HG03108 (cell line): ENCODE results near the gene AKT1S1.
A peak's percentile ranks its signal among the peaks of the same experiment; 100 is the strongest.

Experiments
- ATAC-seq: cut with Tn5 transposase; IDR thresholded peaks from one replicate; pipeline ENCODE4 v1.9.1; 2021; ENCODE audit warnings: moderate library complexity; ENCODE audit not compliant: unreplicated experiment

The AKT1S1 gene

DNA sequence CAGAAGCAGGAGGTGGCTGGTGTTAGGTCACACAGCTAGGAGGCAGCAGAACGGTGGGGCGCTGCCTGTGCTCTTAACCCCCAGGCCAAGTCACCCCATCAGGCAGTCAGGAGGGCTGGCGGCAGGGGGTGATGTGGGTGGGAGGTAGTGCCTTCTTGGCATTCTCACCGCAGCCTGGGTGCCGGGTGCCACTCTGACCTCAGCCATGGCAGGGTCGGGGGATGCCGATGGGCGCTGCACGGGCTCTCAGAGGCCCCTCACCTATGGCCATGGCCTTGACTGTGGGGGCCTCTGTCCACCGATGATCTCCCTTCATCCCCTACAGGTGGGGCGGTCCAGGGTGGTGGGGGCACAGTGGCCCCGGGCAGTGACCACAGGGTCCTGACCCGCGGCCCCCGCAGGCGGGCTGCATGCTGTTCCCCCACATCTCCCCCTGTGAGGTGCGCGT is 20.6 kb downstream of the AKT1S1 start:
- ATAC-seq = no peak

DNA sequence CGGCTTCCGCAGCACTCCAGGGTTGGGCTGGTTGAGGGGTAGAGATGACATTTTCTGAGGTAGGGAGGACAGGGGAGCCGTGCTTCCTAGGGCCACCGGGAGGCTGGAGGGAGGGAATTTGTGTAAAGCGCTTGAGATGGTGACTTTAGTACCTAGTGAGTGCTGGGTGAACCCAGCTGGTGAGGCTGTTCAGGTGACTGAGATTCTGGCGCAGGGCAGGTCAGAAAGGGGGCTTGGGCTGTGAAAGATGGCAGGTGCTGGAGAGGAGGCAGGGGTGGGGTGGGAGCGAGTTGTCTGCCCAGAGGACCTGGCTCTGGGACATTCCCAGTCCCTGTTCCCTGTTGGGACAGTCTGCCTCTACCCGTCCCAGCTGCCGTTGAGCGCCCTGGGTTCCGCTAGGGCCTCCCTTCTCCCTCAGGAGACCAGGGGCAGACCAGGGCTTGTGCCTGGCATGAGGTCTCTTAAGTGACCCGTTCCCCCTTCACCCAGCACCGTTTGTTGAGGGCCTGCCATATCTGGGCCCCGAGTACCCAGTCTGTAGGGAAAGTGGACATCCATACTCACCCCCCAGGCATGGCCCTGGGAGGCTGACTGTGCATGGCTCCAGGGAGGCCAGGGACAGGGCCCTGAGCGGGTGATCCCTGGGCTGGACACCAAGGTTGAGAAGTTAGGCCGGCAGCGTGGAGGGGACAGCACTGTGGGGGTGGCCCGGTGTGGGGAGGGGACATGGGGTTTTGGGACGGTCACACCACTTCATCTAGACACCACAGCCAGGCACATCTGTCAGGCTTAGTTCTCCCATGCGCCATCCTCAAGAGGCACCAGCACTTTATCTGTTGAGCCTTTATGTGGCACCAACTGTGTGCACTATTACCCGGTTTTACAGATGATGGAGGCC is 21.2 kb downstream of the AKT1S1 start:
- ATAC-seq = no peak

DNA sequence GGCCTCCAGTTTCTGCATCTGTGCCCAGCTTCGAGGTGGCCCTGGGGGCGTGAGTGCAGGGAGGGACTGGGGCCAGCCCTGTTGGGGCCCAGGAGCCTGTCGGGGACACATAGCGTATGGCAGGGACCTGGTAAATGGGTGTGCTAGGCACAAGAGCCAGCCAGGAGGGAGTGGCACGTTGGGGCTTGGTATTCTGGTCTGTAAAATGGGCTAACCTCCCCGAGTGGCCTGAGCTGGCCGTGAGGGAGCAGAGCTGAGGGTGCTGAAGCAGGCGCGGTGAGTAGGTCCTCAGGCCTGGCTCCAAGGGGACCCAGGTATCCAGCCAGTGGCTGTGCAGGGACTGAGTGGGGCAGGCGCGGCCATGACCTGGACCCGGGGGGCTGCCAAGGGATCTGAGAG is 21.9 kb downstream of the AKT1S1 start:
- no peak for ATAC-seq

DNA sequence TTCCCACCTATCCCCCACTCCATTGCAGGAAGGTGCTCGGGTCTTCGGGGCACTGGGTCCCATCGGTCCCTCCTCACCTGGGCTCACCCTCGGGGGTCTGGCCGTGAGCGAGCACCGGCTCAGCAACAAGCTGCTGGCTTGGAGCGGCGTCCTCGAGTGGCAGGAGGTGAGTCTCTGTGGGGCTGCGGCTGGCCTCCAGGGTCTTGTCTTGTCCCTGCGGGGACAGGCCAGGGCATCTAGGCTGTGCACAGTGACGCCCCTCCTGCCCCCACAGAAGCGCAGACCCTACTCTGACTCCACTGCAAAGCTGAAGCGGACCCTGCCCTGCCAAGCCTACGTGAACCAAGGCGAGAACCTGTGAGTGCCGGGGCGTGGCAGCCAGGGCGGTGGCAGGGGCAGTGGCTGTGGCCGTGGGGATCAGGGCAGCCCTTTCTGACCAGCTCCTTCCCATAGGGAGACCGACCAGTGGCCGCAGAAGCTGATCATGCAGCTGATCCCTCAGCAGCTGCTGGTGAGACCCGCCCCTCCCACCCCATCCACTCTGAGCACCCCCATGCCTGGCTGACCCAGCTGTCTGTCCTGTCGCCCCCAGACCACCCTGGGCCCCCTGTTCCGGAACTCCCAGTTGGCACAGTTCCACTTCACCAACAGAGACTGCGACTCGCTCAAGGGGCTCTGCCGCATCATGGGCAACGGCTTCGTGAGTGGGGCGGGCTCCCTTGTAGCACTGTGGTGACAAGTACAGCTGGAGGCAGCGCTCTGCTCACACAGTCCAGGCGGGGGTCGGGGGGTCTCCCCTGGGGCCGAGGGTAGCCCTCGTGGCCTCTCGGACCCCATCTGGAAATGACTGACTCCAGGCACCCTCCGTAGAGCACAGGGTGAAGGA is 22.5 kb downstream of the AKT1S1 start:
- no peak for ATAC-seq

DNA sequence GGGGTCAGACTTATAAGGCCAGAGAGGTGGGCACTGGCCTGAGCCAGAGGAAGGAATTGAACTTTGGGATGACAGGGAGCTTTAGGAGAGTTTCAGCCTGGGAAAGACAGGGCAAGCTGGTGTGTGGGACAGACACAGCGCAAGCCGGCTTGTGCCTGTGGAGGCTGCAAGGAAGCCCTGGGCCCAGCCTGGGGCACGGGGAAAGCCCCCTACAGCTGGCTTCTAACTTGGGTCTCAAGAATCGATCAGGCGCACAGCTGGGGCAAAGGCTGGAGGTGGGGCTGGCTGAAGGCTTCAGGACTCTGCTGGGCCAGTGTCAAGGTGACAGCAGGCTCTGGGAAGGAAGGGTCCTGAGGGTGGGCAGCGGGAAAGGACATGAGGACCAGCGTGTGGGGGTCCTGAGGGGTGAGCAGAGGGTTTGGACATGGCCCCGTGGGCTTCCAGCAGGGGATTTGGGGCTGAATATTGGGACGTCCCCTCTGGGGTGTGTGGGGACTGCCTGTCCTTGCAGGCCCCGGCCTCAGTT is 23.2 kb downstream of the AKT1S1 start:
- no peak for ATAC-seq

DNA sequence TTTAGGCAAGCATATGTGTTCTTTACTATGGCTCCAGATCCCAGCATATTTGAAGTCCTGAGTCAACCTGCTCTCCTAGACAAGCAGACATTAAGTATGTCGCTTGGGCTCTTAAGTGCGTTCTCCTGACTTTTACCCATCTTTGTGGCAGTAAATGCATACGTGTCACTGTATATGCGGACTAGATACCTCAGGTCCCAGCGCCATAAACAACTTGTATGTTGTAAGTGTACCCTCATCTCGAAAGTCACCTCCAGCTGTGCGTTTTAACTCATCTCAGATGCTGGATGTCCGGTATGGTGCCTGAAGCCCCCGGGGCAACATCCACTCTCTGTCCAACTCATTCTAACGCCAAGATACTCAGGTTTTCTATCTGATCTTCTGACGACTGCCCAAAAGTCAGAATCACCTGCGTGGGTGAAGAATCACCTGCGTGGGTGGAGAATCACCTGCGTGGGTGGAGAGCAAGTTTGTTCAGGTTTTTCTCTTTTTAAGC is 24.5 kb downstream of the AKT1S1 start:
- ATAC-seq = no peak

DNA sequence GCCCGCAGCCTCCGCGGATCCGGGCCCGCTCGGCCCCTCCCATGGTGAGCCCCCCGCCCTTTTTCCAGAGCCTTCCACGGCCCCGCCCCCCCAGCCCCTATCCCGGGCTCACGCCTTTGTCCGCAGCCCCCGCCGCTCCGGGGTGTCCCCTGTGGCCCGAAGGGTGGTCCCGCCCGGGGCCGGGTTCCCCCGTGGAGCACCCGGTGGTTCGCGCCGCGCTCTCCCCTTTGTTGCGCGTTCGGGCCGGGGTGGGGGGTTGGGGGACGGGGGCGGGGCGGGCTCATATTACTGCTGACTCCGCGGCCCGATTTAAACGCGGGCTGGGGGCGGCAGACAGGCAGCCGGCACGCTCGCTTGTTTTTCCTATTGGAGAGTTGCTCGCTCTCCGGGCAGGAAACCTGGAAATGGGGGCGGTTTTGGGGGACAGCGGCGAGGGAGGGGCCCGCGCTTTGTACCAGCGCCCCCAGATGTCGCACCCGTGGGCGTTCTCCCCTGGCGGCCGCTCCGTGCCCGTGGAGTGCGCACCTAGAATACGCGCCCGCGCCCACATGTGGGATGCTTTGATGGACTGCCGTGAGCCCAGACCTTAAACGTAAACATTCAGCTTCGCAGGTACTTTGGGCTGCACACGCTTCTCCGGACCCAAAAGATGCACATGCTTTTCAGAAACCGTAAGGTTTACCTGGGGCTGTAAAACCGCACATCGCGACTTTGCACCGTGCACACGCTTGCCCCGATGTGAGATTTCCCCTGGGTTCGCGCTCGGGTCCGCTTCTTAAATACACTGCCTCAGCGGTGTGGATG is 25.5 kb downstream of the AKT1S1 start:
- no peak for ATAC-seq

DNA sequence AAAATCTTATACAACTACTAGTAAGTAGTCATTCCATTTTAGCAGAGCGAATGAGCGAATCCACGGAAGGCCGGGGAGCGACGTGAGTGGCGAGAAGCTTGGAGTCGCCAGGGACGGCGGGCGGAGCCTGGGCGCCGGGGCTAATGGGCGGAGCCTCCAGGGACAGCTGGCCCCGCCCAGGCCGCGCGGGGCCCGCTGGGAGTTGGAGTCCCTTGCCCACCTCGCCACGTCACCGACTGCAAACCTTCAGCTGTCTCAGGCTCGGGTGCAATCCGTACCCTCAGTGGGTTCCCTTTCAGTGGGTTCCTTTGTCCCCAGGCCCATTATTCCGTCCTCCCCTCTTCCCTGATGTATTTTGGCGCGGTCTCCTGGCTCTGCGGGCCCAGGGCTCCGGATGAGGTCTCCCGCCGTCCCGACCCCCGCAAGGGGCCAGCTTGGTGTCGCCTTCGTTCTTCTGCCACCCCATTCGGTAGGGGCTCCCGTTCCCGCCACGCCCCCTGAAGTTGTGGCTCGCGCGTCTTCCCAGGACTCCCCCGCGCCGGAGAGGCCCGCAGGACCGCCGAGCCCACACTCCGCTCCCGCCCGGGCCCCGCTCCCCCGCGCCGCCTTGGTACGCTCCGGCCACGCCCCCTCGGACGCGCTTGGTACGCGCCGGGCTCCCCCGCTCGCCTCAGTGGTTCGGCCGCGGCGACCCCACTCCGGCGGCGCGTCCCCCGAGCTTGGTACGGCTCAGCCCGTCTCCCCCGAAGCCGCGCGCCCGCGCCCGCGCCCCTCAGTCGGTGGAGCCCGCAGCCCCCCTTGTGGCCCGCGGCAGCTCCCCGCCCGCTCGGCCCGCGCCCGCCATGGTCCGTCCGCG is 26.4 kb downstream of the AKT1S1 start, which contains the start of gene PTOV1:
Gene PTOV1, plus strand, starts transcription at position 673 of the 856 bp plus-strand sequence.
- ATAC-seq = peak; percentile 69

DNA sequence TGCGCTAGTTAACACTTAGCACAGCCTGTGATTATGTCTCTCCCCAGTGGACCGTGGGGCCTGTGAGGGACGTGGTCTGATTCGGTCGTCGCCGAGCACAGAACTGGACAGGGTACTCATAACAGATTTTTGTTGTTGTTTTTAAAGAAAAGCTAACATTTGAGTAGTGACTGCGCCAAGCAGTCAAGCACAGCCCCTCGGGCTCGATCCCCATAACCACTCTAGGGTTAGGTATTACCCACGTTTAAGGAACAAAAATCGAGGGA is 27.0 kb downstream of the AKT1S1 start:
- peak; percentile 1 for ATAC-seq

DNA sequence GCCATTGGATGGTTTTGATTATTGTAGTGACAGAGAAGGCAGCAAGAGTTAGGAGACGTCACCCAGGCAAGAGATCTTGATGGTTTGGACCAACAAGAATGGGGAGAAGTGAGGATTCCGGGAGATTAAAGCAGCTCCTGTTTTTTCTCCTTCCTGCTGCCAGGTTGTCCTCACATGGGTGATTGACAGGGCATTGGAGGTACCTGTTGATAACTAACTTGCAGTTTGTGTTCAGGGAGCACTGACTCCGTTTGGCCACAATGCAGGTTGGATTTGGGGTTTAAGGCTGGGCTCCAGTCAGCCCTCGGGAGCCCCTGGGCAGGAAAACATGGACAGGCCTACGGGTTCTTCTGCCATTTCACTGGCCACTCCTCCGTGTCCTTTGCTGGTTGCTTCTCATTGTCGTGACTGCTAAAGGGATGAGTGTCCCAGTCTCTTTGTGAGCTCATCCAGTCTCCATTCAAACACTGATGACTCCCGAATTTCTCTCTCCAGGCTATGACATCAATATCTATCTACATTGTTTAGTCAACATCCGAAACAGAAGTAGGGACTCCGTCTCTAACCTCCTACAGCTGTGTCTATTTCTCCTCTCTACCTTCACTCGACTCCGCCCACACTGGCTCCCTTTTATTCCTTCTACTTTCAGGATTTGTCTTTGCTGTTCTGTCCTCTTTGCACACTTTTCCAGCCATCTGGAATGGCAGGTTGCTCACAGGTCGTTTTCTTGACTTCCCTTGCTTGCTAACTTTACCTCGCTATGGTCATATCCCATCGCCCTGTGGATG is 27.5 kb downstream of the AKT1S1 start:
- ATAC-seq = no peak

DNA sequence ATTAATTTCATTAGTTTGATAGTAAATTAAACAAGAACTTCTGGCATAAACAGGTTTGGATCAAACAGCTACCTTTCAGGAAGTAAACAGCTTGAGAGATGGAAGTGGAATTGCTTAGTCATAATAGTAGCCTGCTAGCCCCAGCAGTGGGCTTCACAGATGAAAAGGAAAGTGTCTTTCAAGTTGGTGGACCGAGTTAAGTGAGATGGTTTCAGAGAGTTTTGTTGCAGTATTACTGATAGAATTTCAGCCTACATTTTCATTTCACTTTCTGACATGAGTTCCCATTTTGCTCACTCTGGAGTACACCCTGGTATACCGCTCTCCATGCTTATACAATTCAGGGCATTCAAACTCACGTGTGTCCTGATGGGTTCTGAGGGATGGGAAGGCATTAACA is 28.2 kb downstream of the AKT1S1 start:
- ATAC-seq = no peak

DNA sequence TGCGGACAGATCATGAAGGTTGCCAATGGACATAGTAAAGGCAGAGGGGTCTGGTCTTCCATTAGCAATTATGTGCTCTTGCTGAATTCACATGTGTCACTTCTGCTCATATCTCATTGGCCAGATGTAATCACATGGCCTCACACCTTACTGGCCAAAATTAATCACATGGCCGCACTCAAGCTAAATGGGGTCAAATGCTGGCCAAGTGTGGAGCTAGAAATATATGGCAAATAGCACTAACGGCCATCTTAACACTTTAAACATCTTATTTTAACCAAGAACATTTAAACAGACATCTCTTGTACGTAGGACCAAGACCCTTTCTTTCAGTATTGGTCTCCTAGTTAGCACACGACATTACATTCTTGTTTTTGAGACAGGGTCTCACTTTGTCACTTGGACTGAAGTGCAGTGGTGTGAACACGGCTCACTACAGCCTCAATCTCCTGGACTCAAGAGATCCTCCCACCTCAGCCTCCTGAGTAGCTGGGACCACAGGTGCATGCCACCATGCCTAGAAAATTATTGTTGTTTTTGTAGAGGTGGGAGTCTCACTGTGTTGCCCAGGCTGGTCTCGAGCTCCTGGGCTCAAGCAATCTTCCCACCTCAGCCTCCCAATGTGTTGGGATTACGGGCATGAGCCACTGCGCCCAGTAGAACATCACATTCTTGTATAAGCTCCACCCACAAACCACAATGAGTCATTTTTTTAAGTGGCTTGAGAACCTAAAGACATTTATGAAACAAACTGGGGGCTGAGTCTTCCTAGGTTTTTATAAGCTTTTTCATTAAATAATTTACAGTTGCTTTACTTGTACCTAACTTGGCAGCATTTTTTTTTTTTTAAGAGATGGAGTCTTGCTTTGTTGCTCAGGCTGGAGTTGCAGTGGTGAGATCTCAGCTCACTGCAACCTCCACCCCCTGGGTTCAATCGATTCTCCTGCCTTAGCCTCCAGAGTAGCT is 29.1 kb downstream of the AKT1S1 start:
- ATAC-seq = no peak

DNA sequence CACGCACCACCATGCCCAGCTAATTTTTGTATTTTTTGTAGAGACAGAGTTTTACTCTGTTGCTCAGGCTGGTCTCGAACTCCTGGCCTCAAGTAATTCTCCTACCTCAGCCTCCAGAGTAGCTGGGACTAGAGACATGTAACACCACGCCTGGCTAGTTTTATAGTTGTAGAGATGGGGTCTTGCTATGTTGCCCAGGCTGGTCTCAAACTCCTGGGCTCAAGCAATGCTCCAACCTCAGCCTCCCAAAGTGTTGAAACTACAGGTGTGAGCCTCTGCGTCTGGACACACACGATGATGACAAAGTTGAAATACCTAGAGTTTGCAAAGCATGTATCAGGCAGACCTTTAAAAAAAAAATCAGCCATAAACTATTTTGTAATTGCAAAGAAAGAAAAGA is 30.7 kb downstream of the AKT1S1 start:
- ATAC-seq = no peak

DNA sequence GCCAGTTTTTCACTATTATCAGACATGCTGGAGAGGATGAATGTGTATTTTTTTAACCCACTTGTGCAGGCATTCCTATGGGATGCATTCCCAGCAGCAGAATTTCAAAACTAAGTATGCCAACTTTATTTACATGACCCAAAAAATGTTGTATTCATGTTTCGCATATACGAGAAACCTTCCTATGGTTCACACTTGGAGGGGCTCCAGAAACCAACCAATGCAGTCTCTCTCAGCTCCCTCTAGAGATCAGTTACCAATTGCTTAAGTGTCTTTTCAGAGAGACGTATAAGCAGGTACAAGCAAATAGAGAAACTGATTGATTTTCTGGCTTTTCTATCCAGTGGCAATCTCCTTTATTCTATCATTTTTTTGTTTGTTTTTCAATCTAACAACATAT is 31.7 kb downstream of the AKT1S1 start:
- ATAC-seq = no peak

DNA sequence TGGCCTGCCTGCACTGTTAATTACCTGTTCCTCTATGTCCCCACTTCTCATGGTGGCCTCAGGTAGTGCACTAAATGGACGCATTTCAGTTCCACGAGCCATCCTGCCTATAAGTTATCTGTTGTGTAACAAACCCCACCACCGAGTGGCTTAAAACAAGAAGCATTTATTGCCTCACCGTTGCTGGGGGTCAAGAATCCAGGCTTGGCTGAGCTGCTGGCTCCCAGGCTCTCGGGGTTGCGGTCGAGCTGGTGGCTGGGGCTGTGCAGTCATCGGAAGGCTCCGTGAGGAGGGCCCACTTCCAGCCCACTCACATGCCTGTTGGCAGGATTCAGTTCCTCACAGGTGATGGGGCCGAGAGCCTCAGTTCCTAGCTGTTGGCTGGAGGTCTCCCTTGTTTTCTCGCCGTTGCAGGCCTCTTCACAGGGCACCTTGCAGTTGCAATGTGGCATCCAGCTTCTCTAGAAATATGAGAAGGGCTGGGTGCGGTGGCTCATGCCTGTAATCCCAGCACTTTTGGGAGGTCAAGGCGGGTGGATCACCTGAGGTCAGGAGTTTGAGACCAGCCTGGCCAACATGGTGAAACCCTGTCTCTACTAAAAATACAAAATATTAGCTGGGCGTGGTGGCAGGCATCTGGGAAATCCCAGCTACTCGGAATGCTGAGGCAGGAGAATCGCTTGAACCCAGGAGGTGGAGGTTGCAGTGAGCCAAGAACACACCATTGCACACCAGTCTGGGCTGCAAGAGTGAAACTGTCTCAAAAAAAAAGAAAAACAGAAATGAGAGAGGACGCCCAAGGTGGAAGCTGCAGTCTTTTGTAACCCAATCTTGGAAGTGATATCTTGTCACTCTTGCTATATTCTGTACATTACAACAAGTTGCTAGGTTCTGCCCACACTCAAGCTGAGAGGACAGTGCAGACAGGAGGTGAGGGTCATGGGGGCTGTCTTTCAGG is 32.7 kb downstream of the AKT1S1 start:
- ATAC-seq = no peak

DNA sequence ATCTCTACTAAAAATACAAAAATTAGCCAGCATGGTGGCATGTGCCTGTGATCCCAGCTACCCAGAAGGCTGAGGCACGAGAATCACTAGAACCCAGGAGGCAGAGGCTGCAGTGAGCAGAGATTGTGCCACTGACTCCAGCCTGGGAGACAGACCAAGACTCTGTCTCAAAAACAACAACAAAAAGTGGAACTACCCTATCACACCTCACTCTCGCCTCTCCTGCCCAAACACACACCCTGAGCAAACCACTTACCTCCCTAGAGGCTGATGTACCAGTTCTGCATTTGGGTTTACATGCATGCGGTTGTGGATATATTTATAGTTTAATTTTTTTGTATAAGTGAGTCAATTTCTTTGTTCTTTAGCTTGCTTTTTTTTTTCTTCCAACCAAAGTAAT is 33.9 kb downstream of the AKT1S1 start:
- ATAC-seq = no peak

DNA sequence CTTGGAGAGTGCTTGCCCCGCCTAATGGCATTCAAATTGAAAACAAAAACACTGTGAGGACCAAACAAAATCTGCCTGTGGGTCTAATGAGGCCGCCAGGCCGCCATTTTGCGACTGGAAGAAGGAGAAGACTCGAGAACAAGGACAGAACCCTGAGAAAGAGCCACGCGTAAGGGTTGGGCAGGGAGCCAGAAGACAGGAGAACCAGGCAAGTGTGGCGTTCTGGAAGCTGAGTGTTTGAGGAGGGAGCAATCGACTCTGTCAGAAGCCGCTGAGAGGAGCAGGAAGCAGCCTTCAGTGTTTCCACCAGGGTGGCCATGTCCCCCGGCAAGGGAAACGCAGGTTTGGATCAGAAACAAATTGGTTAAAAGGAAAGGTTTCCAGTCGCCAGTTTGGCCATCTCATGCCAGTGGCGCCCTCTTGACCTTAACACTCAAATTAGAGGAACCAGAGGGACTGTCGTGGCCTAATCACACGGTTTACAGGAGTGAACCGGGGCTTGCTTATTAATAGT is 36.4 kb downstream of the AKT1S1 start:
- ATAC-seq = no peak
